ENCODE data around the gene EIF4G1.
"Not testable (repeated sequence)": the region's sequence is repeated elsewhere in the genome, so short reads cannot be mapped to it uniquely, and the experiment has no call there.

The EIF4G1 gene

DNA sequence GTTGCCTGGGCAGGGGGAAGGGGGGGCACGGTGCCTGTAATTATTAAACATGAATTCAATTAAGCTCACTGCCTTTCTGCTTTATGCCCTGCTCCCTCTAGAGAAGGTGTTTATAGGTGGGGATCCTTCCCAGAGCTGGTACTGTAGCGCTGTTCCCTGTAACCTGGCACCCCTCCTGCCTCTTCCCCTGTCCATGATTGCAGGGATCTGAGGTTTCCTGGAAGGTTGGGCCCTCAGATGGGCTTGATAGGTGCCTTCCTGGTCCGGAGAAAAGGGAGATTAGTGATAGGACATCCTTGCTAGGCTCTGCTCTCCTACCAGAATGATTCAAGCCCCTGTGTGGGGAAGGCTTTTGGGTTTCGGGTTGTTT lies 20.9 kb downstream of the EIF4G1 start:
- DNase-seq (ENCODE audit: low read depth, low spot score) = no peak
- no peak for TF ChIP-seq EZH2 (IDR thresholded peaks at IDR 0.05)
- no peak for TF ChIP-seq FOXP2 (optimal IDR thresholded peaks at IDR 0.05; ENCODE audit: control extremely low read depth, extremely low read length, insufficient read depth)
- no peak for TF ChIP-seq POLR2AphosphoS5 (IDR thresholded peaks at IDR 0.05; ENCODE audit: borderline replicate concordance, low read depth, low read length)
- Histone ChIP-seq H3K27ac (peak overlapping the region; percentile 87), H3K36me3 (ENCODE audit: insufficient read depth, low read length) (peaks cover 48% of the 10 kb centered on the region), H3K9me3 (ENCODE audit: low read depth, low read length) (no peaks in the 10 kb centered on the region), H3K4me3 (peak overlapping the region; percentile 95), H3K9ac (ENCODE audit: insufficient read length) (peak overlapping the region; percentile 85)

GRCh38 chr3:184335661-184336546 lies 21.5 kb downstream of the EIF4G1 start:
- peak overlapping the region; percentile 95 for H3K4me3 ChIP-seq

GRCh38 chr3:184336547-184337398 lies 22.4 kb downstream of the EIF4G1 start:
- no peak for DNase-seq (ENCODE audit: low read depth, low spot score)
- TF ChIP-seq POLR2AphosphoS5 (IDR thresholded peaks at IDR 0.05; ENCODE audit: borderline replicate concordance, low read depth, low read length) (no peak), FOXP2 (optimal IDR thresholded peaks at IDR 0.05; ENCODE audit: control extremely low read depth, extremely low read length, insufficient read depth) (no peak), EZH2 (IDR thresholded peaks at IDR 0.05) (no peak)
- H3K36me3 ChIP-seq (ENCODE audit: insufficient read depth, low read length) = peaks cover 35% of the 10 kb centered on the region
- H3K9ac ChIP-seq (ENCODE audit: insufficient read length) = peak overlapping the region; percentile 85
- H3K4me3 ChIP-seq = peak overlapping the region; percentile 95
- peak overlapping the region; percentile 87; the same call in 1 of the 2 replicates for H3K27ac ChIP-seq
- H3K9me3 ChIP-seq (ENCODE audit: low read depth, low read length) = no peaks in the 10 kb centered on the region

More at GRCh38 chr3:184335661-184336546, 21.5 kb downstream of the EIF4G1 start:
- Histone ChIP-seq H3K9ac (ENCODE audit: insufficient read length) (peak overlapping the region; percentile 85), H3K9me3 (ENCODE audit: low read depth, low read length) (no peaks in the 10 kb centered on the region), H3K27ac (peak overlapping the region; percentile 87), H3K36me3 (ENCODE audit: insufficient read depth, low read length) (peaks cover 43% of the 10 kb centered on the region)
- no peak for DNase-seq (ENCODE audit: low read depth, low spot score)
- TF ChIP-seq EZH2 (IDR thresholded peaks at IDR 0.05) (no peak), POLR2AphosphoS5 (IDR thresholded peaks at IDR 0.05; ENCODE audit: borderline replicate concordance, low read depth, low read length) (peak; percentile 96), FOXP2 (optimal IDR thresholded peaks at IDR 0.05; ENCODE audit: control extremely low read depth, extremely low read length, insufficient read depth) (peak; percentile 80)

- peak within 1 kb of the TSS; percentile 85 for H3K9ac ChIP-seq (ENCODE audit: insufficient read length)
- TF ChIP-seq FOXP2 (optimal IDR thresholded peaks at IDR 0.05; ENCODE audit: control extremely low read depth, extremely low read length, insufficient read depth) (no peak), POLR2AphosphoS5 (IDR thresholded peaks at IDR 0.05; ENCODE audit: borderline replicate concordance, low read depth, low read length) (no peak), EZH2 (IDR thresholded peaks at IDR 0.05) (no peak)
- H3K9me3 ChIP-seq (ENCODE audit: low read depth, low read length) = no peaks in the 10 kb centered on the region
- H3K4me3 ChIP-seq = peak within 1 kb of the TSS; percentile 95
- H3K27ac ChIP-seq = peak within 1 kb of the TSS; percentile 87; the same call in 1 of the 2 replicates
- no peak for DNase-seq (ENCODE audit: low read depth, low spot score)
- peaks cover 29% of the 10 kb centered on the region for H3K36me3 ChIP-seq (ENCODE audit: insufficient read depth, low read length)
Measured at GRCh38 chr3:184337399-184337714, 23.0 kb downstream of the EIF4G1 start, which contains the start of gene FAM131A. Gene FAM131A, plus strand, starts transcription at chr3:184337600. Its CDS starts 31 bp downstream, at chr3:184337631.

DNA sequence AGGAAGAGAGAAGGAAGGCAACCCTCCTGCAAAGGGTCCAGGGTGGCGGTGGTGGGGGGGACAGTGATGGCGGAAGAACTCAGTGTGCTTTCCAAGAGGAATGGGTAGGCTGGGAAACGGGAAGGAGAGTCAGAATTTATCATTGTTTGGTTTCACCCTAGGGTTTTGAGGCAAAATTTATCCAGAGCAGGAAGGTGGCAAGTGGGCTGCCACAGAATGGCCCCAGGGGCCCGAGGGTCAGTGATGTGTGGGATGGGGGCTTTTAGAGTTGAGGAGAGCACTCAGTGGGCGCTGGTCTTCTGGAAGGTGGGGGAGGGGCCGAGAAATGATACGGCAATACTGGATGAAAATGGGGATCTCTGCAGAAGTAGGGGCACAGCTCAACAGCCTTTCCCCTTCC lies 23.6 kb downstream of the EIF4G1 start:
- Histone ChIP-seq H3K9ac (ENCODE audit: insufficient read length) (no peak overlapping the region), H3K27ac (no peak overlapping the region)

GRCh38 chr3:184338511-184338945 lies 24.1 kb downstream of the EIF4G1 start:
- TF ChIP-seq FOXP2 (optimal IDR thresholded peaks at IDR 0.05; ENCODE audit: control extremely low read depth, extremely low read length, insufficient read depth) (no peak), POLR2AphosphoS5 (IDR thresholded peaks at IDR 0.05; ENCODE audit: borderline replicate concordance, low read depth, low read length) (no peak), EZH2 (IDR thresholded peaks at IDR 0.05) (no peak)
- H3K27ac ChIP-seq = no peak overlapping the region

More for the DNA sequence above, 23.6 kb downstream of the EIF4G1 start:
- no peak for TF ChIP-seq POLR2AphosphoS5 (IDR thresholded peaks at IDR 0.05; ENCODE audit: borderline replicate concordance, low read depth, low read length)
- no peak for TF ChIP-seq FOXP2 (optimal IDR thresholded peaks at IDR 0.05; ENCODE audit: control extremely low read depth, extremely low read length, insufficient read depth)
- TF ChIP-seq EZH2 (IDR thresholded peaks at IDR 0.05) = no peak
- H3K4me3 ChIP-seq = no peak overlapping the region
- H3K36me3 ChIP-seq (ENCODE audit: insufficient read depth, low read length) = peaks cover 23% of the 10 kb centered on the region
- no peaks in the 10 kb centered on the region for H3K9me3 ChIP-seq (ENCODE audit: low read depth, low read length)
- no peak for DNase-seq (ENCODE audit: low read depth, low spot score)

DNA sequence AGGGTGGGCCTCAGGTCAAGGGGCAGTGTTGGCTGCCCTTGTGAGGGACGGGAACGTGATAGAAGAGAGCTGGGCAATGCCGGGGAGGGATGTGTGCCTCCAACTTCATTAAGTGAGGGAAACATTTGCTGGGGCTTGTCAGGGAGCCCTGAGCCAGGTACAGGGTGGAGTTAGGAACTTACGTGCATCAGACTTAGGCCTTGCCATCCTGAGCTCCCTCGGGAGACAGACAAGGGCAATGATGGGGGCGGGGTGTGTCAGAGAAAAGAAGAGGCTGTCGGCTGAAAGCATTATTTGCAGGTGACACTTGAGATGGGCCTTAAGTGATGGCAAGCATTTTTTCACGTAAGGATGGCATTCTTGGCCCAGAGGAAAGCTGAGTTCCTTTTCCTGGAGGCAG lies 24.6 kb downstream of the EIF4G1 start:
- peaks cover 12% of the 10 kb centered on the region for H3K36me3 ChIP-seq (ENCODE audit: insufficient read depth, low read length)
- no peak overlapping the region for H3K4me3 ChIP-seq
- no peak overlapping the region for H3K27ac ChIP-seq
- no peak overlapping the region for H3K9ac ChIP-seq (ENCODE audit: insufficient read length)
- DNase-seq (ENCODE audit: low read depth, low spot score) = no peak
- no peaks in the 10 kb centered on the region for H3K9me3 ChIP-seq (ENCODE audit: low read depth, low read length)
- TF ChIP-seq POLR2AphosphoS5 (IDR thresholded peaks at IDR 0.05; ENCODE audit: borderline replicate concordance, low read depth, low read length) = no peak
- TF ChIP-seq EZH2 (IDR thresholded peaks at IDR 0.05) = no peak
- no peak for TF ChIP-seq FOXP2 (optimal IDR thresholded peaks at IDR 0.05; ENCODE audit: control extremely low read depth, extremely low read length, insufficient read depth)

More at GRCh38 chr3:184338511-184338945, 24.1 kb downstream of the EIF4G1 start:
- no peaks in the 10 kb centered on the region for H3K9me3 ChIP-seq (ENCODE audit: low read depth, low read length)
- no peak for DNase-seq (ENCODE audit: low read depth, low spot score)
- H3K36me3 ChIP-seq (ENCODE audit: insufficient read depth, low read length) = peaks cover 17% of the 10 kb centered on the region
- H3K4me3 ChIP-seq = no peak overlapping the region
- H3K9ac ChIP-seq (ENCODE audit: insufficient read length) = no peak overlapping the region

DNA sequence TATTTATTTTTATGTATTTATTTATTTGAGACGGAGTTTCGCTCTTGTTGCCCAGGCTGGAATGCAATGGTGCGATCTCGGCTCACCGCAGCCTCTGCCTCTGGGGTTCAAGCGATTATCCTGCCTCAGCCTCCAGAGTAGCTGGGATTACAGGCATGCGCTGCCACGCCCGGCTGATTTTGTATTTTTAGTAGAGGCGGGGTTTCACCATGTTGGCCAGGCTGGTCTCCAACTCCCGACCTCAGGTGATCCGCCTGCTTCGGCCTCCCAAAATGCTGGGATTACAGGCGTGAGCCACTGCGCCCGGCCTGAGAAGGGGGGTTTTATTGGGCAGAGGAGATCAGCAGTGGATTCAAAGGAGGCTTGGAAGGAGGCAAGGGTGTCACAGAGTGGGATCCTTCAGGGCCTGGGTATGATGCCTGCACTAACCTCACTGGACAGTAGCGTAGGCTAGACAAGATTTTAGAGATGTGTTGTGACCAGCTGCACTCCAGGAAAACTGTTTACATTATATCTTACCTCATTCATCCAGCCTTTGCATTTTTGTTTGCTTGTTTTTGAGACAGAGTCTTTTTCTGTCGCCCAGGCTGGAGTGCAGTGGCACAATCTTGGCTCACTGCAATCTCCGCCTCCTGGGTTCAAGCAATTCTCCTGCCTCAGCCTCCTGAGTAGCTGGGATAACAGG lies 25.2 kb downstream of the EIF4G1 start:
- H3K9me3 ChIP-seq (ENCODE audit: low read depth, low read length); H3K9ac ChIP-seq (ENCODE audit: insufficient read length); H3K27ac ChIP-seq; H3K36me3 ChIP-seq (ENCODE audit: insufficient read depth, low read length); DNase-seq (ENCODE audit: low read depth, low spot score); H3K4me3 ChIP-seq: not testable (repeated sequence)

Measured in SK-N-MC (cell line).